ENCODE results near the gene ARL2.

ARL2 gene

DNA sequence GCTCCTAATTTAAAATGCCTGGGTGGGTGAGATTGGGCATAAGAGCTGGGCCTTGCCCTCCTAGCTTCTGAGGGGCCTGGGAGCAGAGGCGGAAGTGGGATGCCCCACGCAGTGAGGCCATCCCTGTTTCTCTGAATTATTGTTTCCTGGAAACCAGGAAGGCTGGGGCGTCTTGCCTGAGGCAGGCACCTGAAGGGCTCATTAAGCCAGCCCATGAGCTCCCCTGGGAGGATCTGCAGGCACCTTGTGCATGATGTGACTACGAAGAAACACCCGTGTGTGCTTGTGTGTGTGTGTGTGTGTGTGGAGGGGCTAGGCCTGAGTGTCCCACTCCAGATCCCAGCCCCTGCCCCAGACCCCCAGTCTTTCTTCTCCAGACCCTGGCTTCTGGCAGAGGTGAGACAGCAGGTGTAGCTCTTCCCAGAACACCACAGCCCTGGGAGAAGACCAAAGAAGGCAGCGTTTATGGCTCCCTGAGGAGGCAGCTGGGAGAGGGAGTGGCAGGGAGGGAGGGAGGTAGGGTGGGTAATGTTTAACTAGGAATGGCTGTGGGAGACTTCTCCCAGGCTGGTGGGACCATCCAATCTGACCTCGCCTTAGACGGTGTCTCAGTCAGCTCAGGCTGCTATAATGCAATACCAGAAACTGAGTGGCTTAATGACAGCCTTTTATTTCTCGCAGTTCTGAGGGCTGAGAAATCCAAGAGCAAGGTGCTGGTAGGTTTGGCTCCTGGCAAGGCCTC is 15.1 kb upstream of the ARL2 start:
- TF ChIP-seq, protein P1, sequence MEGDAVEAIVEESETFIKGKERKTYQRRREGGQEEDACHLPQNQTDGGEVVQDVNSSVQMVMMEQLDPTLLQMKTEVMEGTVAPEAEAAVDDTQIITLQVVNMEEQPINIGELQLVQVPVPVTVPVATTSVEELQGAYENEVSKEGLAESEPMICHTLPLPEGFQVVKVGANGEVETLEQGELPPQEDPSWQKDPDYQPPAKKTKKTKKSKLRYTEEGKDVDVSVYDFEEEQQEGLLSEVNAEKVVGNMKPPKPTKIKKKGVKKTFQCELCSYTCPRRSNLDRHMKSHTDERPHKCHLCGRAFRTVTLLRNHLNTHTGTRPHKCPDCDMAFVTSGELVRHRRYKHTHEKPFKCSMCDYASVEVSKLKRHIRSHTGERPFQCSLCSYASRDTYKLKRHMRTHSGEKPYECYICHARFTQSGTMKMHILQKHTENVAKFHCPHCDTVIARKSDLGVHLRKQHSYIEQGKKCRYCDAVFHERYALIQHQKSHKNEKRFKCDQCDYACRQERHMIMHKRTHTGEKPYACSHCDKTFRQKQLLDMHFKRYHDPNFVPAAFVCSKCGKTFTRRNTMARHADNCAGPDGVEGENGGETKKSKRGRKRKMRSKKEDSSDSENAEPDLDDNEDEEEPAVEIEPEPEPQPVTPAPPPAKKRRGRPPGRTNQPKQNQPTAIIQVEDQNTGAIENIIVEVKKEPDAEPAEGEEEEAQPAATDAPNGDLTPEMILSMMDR (IDR thresholded peaks at IDR 0.05) = no peak

- TF ChIP-seq, protein P1 (IDR thresholded peaks at IDR 0.05) = no peak
Measured at GRCh38 chr11:64999478-64999877, 14.5 kb upstream of the ARL2 start.

DNA sequence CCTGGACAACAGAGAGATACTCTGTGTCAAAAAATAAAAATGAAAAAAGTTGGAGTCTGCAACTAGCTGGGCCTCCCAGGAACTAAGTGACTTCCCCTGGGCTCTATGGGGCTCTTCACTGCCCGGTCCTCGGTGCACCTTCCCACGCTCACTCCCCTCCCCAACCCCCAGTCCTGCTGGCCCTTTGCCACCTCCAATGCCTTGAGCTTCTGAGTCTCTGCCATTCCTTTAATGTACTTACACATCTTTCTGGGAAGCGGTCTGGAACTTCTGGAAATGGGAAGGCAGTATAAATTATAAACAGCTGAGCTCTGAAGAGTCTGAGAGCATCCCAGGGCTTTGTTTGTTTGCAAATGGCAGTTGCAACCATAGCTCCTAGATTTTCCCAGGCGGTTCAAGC is 11.3 kb upstream of the ARL2 start:
- TF ChIP-seq, protein P1 (IDR thresholded peaks at IDR 0.05) = no peak

DNA sequence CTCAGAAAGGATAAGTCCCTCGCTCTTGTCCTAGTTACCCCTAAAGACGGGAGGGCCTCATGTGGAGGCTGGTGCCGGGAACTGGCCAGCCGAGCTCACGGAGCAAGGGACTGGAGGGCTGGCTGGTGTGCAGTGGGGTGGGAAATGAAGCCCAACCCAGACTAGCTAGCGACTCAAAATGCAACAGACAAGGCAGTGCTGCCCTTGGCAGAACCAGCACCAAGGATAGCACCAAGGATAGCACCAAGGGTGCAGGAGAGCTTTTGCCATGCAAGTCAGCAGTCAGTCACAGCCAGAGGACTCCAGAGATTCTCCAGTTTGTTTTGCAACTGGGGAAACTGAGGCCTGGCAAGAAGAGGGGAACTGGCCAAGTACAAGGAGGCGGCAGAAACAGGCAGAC is 10.7 kb upstream of the ARL2 start:
- TF ChIP-seq, protein P1 (IDR thresholded peaks at IDR 0.05) = no peak

DNA sequence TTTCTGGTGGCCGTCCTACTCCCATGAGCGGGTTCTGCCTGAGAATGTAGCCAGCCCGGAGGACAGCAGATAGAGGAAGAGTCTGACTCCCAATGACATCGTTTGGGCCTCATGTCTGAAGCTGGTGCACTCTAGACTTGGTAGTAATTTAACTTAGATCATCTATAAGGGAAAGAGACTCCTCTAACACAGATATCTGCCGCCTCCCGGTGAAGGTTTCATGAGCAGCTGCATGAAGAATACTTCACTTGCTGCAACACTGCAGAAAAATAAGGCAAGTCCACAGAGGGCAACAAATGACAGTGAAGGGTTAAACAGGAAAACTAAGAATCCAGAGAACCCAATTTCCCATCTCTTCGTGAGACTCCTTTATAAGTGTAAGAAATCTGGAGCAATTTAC is 5.9 kb upstream of the ARL2 start:
- TF ChIP-seq, protein P1 (IDR thresholded peaks at IDR 0.05) = no peak

DNA sequence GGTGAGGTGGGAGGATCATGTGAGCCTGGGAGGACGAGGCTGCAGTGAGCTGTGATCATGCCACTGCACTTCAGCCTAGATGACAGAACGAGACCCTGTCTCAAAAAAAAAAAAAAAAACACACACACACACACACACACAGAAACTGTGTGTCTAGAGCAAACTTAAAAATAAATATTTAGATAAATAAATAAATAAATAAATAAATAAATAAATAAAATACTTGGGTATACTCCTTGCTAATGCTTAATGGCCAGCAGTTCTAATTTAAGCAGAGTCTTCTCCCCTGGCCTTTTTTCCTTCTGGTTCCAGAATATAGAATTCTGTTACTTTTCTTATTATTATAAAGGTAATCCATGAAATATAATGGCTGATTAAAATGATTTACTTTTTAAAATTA is 5.1 kb upstream of the ARL2 start:
- TF ChIP-seq, protein P1 (IDR thresholded peaks at IDR 0.05) = no peak

DNA sequence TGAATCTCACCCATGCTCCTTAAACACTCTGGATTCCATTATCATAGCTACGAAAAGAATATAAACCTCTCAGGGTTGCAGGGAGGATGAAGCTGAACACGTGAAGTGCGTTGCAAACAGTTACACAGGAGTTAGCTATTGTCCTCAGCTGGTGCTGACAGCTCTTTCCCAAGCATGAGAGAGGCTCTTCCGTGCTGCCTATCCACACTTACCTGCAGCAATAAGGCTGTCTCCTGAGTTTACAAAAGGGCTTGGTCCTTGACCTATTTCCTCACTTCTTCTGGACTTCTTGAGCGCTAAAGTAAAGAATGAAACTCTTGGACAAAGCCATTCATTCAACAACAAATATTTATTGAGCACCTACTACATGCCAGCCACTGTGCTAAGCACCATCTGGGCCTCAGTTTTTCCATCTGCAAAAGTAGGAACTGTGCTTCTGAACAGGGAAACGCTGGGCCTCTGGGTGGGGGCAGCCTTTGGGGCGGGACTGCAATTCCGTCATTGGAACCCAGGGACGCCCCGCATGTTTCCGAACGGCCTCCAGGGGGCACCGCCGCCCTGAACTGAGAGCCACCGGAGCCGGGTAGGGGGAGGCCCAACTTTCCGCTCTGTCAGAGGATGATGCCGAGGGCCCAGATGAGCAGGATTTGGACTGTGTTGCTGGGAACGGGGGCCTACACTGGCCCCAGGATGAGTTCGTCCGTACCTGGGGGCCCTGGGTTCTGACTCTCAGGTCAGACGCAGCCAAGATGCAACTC is 651 bp upstream of the ARL2 start:
- TF ChIP-seq, protein P1 (IDR thresholded peaks at IDR 0.05) = peak; percentile 58
